Measurements from ENCODE around the gene KPNA5.

DNA sequence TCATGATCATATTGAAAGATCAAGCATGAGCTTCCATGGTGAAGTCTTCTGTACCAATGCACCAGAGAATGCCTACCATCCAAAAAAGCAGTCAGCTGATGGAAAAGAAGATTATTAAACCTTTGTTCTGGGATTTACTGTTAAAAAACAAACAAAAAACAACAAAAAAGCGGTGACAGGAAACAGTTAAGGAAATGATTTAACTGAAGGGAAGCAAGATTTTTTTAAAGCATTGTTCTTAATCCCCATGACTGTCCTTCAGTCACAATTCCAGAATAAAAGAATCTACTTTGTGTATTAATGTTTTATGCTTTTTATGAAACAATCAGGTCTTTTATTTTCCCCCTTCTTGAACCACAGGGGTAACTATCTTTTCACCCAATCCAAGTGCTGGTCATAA is 60.6 kb downstream of the KPNA5 start:
- no peak for TF ChIP-seq CTCF (IDR thresholded peaks at IDR 0.05; ENCODE audit: low read depth, low read length, poor library complexity, severe bottlenecking)
- no peak for TF ChIP-seq EZH2phosphoT487 (IDR thresholded peaks at IDR 0.05; ENCODE audit: borderline replicate concordance, low read length)
